Mucosa of descending colon (tissue), 3 donors: ENCODE results near the gene CCDC47. TPM values are rescaled to one million over a fixed set of nuclear protein-coding genes. Genes with fewer than 3 reads are reported as not detected.

Source experiments
- ATAC-seq: fragments of 200-7000 bp; cut with Tn5 transposase; one replicate; pipeline ENCODE4 v1.9.1; 2020; ENCODE audit warnings: mild to moderate bottlenecking, moderate library complexity
- DNase-seq, 3 donors: peaks; one replicate each; pipeline ENCODE4 v3.0.0-alpha.2; 2020
- H3K36me3 ChIP-seq: fragments of 200-600 bp; one replicate; pipeline ENCODE4 v1.8.0; 2021; ENCODE audit warnings: low read depth, mild to moderate bottlenecking
- H3K4me1 ChIP-seq: fragments of 200-600 bp; one replicate; pipeline ENCODE4 v1.8.0; 2021; ENCODE audit warnings: low read depth, mild to moderate bottlenecking
- H3K4me3 ChIP-seq: fragments of 200-600 bp; one replicate; pipeline ENCODE4 v1.8.0; 2021; ENCODE audit warnings: mild to moderate bottlenecking
- H3K9me3 ChIP-seq: fragments of 200-600 bp; one replicate; pipeline ENCODE4 v1.8.0; 2021; ENCODE audit warnings: mild to moderate bottlenecking
- CTCF ChIP-seq: fragments of 200-600 bp; IDR thresholded peaks from one replicate; pipeline ENCODE4 v1.8.0; 2022; ENCODE audit warnings: antibody characterized with exemption, mild to moderate bottlenecking
- intact Hi-C, 2 donors: fragments of 100-400 bp; cut with DNase I in 1 of 2; cut with micrococcal nuclease in 1 of 2; formaldehyde crosslinking; loops; one replicate each; pipeline versions ENCODE4 v1.11.0 to v1.11.1; 2022; cut with DNase I, micrococcal nuclease
- total RNA-seq, 3 donors: library from RNA; stranded (reverse); fragmentation: NEBNext Ultra II Directional in 2 of 3; extraction: Animal tissue kit (Norgen Biotek cat#: 25700) in 2 of 3; gene quantifications; one replicate each; pipeline versions ENCODE4 v1.2.1 to v1.2.4, GENCODE V29; 2021 to 2023
- donor health status: DM: no; HTN: no; CAD: no; lungs with moderate emphysema.
- donor health status: DM: no; HTN: no; CAD: no.
- donor health status: DM: no; HTN: yes; CAD: no.

Gene CCDC47
- total RNA-seq, 3 donors from 2014 or later = 94.9 to 139 (median 128) TPM

GRCh38 chr17:63697341-63698286, 75.8 kb downstream of the CCDC47 start:
- intact Hi-C loops = no loop called here
- DNase-seq = peak; percentile 79 to 90 (median 85)
- peak; percentile 66 for ATAC-seq

GRCh38 chr17:63696381-63696961, 76.9 kb downstream of the CCDC47 start:
- no peak for ATAC-seq
- H3K9me3 ChIP-seq = no peaks in the 10 kb centered on the region
- peaks cover 19% of the 10 kb centered on the region for H3K4me1 ChIP-seq
- intact Hi-C loops = no loop called here
- no peak overlapping the region for H3K4me3 ChIP-seq
- peaks cover 2% of the 10 kb centered on the region for H3K36me3 ChIP-seq
- no peak for DNase-seq
- no peak for TF ChIP-seq CTCF

More at GRCh38 chr17:63697341-63698286, 75.8 kb downstream of the CCDC47 start:
- H3K9me3 ChIP-seq = no peaks in the 10 kb centered on the region
- no peak overlapping the region for H3K4me3 ChIP-seq
- TF ChIP-seq CTCF = peak; percentile 63
- no peaks in the 10 kb centered on the region for H3K36me3 ChIP-seq
- H3K4me1 ChIP-seq = peaks cover 19% of the 10 kb centered on the region

GRCh38 chr17:63695889-63696288, 77.5 kb downstream of the CCDC47 start:
- no peak for ATAC-seq
- peaks cover 19% of the 10 kb centered on the region for H3K4me1 ChIP-seq
- DNase-seq = no peak
- no peak overlapping the region for H3K4me3 ChIP-seq
- no peak for TF ChIP-seq CTCF
- H3K36me3 ChIP-seq = peaks cover 5% of the 10 kb centered on the region
- intact Hi-C loops = no loop called here
- no peaks in the 10 kb centered on the region for H3K9me3 ChIP-seq

Other genes starting within 250 kb of the CCDC47 start
- 10 to 100 TPM; 69.0 to 87.3 (median 84.9) TPM for gene DCAF7, start 223.1 kb downstream of the CCDC47 start, total RNA-seq
- 10 to 100 TPM; 21.7 to 34.4 (median 29.7) TPM for gene TACO1, start 172.7 kb downstream of the CCDC47 start, total RNA-seq
- gene MAP3K3, start 151.2 kb downstream of the CCDC47 start, total RNA-seq = 10 to 100 TPM; 13.0 to 54.7 (median 18.5) TPM
- gene LIMD2, start 73.5 kb downstream of the CCDC47 start, total RNA-seq = 10 to 100 TPM in 1 of 3 donors, 1 to 10 TPM in 2; 5.6 to 13.2 (median 8.4) TPM
- 10 to 100 TPM; 29.1 to 34.0 (median 29.6) TPM for gene STRADA, start 31.8 kb downstream of the CCDC47 start, total RNA-seq
- gene DDX42, start 573 bp upstream of the CCDC47 start, total RNA-seq = 100 to 1,000 TPM in 1 of 3 donors, 10 to 100 TPM in 2; 86.1 to 137 (median 89.9) TPM
- 100 to 1,000 TPM in 1 of 3 donors, 10 to 100 TPM in 2; 73.3 to 151 (median 96.4) TPM for gene PSMC5, start 53.8 kb upstream of the CCDC47 start, total RNA-seq
- gene FTSJ3, start 54.1 kb upstream of the CCDC47 start, total RNA-seq = 10 to 100 TPM; 26.9 to 48.2 (median 29.4) TPM
- gene SMARCD2, start 69.1 kb upstream of the CCDC47 start, total RNA-seq = 10 to 100 TPM; 76.6 to 82.1 (median 80.4) TPM
- not detected for gene CSH2, start 100.1 kb upstream of the CCDC47 start, total RNA-seq
- not detected for gene GH2, start 108.3 kb upstream of the CCDC47 start, total RNA-seq
- gene CSH1, start 123.0 kb upstream of the CCDC47 start, total RNA-seq = not detected
- not detected for gene CSHL1, start 137.7 kb upstream of the CCDC47 start, total RNA-seq
- gene GH1, start 145.2 kb upstream of the CCDC47 start, total RNA-seq = not detected
- gene CD79B, start 158.7 kb upstream of the CCDC47 start, total RNA-seq = 1 to 10 TPM in 2 of 3 donors, under 1 TPM in 1; 0.70 to 2.4 (median 1.4) TPM
- gene SCN4A, start 199.3 kb upstream of the CCDC47 start, total RNA-seq = under 1 TPM; 0.10 to 0.75 (median 0.22) TPM
- gene PRR29, start 224.8 kb upstream of the CCDC47 start, total RNA-seq = not detected
- 10 to 100 TPM in 2 of 3 donors, 1 to 10 TPM in 1; 6.9 to 14.2 (median 10.3) TPM for gene ICAM2, start 247.0 kb upstream of the CCDC47 start, total RNA-seq